ENCODE results near the gene GCK.

The GCK gene

DNA sequence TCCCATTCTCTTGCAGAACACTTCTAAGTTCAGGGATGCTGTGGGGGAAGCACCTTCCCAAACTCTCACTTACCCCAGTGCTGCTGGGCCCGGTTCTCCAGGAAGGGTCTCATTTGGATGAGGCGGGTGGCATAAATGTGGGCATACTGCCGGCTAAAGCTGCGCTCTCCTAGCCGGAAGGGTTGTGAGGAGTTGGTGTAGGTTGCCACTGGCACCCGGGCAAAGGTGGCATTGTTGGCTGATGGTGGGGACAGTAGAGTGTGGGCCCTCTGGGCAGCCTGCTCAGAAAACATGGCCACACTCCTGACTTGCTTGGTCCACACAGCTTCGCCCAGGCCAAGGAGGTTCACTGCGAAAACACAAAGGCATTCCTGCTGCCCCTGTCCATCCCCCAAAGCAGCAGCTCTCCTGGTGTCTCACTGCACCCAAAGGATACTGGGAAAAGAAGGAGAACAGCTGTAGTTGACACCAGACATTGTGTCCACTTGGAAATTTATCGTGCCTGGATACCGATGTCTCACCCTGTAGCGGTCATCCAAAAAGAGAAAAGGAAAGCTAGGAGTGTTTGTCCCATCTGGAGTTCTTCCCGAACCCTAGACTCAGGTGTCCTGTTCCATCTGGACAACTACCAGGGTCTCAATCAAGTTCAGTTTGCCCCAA, 67.3 kb downstream of the GCK start:
- no peak for DNase-seq (ENCODE audit: low spot score)
- TF ChIP-seq, protein P1, sequence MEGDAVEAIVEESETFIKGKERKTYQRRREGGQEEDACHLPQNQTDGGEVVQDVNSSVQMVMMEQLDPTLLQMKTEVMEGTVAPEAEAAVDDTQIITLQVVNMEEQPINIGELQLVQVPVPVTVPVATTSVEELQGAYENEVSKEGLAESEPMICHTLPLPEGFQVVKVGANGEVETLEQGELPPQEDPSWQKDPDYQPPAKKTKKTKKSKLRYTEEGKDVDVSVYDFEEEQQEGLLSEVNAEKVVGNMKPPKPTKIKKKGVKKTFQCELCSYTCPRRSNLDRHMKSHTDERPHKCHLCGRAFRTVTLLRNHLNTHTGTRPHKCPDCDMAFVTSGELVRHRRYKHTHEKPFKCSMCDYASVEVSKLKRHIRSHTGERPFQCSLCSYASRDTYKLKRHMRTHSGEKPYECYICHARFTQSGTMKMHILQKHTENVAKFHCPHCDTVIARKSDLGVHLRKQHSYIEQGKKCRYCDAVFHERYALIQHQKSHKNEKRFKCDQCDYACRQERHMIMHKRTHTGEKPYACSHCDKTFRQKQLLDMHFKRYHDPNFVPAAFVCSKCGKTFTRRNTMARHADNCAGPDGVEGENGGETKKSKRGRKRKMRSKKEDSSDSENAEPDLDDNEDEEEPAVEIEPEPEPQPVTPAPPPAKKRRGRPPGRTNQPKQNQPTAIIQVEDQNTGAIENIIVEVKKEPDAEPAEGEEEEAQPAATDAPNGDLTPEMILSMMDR (IDR thresholded peaks at IDR 0.05; ENCODE audit: borderline replicate concordance, control extremely low read depth, extremely low read depth, insufficient read depth, missing control alignments), result no peak
- in situ Hi-C loops (cut with MboI; ENCODE audit: low sequenced_read_pairs, unreplicated experiment), result no loop called here

DNA sequence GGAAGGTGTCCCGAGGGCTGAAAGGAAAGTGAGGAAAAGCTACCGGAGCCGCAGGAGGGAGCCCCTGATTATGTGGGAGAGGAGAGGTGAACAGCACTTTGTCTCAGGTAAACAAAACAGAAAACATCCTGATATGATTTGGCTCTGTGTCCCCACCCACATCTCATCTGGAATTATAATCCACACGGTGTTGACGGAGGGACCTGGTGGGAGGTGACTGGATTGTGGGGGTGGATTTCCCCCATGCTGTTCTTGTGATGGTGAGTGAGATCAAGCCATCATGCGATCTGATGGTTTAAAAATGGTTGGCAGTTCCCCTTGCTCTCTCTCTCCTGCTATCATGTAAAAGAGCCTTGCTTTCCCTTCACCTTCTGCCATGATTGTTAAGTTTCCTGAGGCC, 68.8 kb downstream of the GCK start:
- DNase-seq (ENCODE audit: low spot score), result no peak
- in situ Hi-C loops (cut with MboI; ENCODE audit: low sequenced_read_pairs, unreplicated experiment), result no loop called here
- TF ChIP-seq, protein P1 (IDR thresholded peaks at IDR 0.05; ENCODE audit: borderline replicate concordance, control extremely low read depth, extremely low read depth, insufficient read depth, missing control alignments), result no peak

DNA sequence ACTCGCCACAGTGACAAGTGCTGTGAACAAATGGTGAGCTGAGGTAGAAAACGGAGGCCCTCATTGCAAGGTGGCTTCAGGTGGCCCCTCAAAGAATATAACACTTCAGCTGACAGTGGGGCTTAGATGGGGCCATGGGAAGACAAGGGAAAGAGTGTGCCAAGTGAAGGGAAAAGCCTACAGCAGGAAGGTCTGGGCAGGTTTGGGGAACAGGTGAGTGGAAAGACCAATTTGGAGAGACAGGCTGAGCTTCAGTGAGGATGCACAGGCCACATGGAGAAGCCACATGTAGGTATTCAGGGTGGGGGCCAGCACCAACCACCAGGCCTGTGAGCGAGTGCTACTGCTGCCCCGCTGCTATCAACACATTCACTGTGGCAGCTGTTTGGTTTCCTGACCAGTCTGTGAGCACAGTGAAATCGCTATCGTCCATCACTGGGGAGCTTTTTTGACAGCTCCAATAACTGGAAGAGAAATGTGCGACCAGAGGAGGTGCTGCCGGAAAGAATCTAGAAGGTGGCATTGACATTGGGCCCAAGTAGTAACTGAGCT, 69.3 kb downstream of the GCK start:
- TF ChIP-seq, protein P1 (IDR thresholded peaks at IDR 0.05; ENCODE audit: borderline replicate concordance, control extremely low read depth, extremely low read depth, insufficient read depth, missing control alignments), result no peak
- in situ Hi-C loops (cut with MboI; ENCODE audit: low sequenced_read_pairs, unreplicated experiment), result no loop called here
- no peak for DNase-seq (ENCODE audit: low spot score)

DNA sequence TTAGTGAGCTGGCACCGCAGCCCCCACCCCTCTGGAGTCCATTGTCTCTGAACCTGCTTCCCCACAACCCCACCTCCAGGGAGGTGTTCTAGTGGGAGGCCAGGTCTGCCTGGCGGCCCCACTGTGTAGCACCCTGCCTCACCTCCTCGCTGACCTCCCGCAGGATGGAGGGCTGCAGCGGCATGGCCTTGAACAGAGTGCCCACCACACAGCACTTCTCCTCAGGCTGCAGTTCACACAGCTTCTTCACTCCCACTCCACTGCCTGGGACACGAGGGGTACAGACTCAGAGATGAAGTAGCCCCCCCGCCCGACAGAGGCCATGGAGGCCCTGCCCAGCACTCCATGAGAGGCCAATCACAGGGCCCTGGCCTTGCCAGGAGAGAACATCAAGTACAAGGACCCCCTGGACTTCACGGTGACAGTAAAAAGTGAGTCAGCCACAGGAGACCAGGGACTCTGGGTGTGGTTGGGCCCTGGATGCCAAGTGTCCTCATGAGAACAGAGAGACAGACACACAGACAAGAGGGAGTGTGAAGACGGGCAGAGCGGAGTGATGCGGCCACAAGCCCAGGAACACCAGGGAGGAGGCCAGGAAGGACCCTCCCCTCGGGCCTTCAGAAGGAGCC, 71.3 kb downstream of the GCK start:
- no peak for DNase-seq (ENCODE audit: low spot score)
- TF ChIP-seq, protein P1 (IDR thresholded peaks at IDR 0.05; ENCODE audit: borderline replicate concordance, control extremely low read depth, extremely low read depth, insufficient read depth, missing control alignments), result no peak
- in situ Hi-C loops (cut with MboI; ENCODE audit: low sequenced_read_pairs, unreplicated experiment), result no loop called here

DNA sequence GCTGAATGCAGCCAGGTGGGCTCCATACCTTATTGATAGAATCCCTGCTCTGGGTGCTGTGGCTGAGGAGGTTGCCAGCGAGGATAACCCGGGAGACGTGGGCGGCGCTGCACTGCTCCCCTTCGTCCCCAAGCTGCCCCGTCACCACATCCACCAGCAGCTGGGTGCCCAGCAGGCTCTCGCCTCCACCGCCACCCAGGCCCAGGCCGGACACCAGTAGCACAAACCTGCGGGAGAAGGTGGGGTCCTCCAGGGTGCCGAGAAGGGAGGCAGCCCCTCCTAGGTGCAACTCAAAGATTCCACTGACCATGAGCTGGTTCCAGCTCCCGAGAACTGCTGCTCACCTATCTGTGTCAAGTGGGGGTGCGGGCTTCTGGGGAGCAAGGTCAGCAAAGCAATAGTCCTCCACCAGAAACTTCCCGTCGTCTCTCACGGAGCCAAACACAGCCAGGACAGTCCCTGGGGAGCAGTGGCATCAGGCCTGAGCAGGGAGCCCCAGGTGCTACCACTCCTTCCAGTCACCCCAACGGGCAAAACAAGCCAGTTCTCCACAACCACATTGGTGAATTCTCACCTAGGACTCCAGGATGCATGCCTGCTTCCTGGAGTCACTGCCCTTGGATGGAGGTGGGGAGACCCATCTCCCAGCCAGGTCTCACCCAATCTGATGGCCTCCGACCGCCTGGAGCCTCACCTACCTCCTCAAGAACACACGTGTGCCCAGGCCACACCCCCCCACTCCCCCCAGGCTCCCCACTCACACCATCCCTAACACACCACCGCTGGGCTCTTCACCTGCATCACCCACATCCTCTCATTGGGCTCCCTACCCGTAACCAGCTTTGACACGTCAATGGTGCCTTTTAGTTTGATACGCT, 72.2 kb downstream of the GCK start:
- in situ Hi-C loops (cut with MboI; ENCODE audit: low sequenced_read_pairs, unreplicated experiment), result no loop called here
- TF ChIP-seq, protein P1 (IDR thresholded peaks at IDR 0.05; ENCODE audit: borderline replicate concordance, control extremely low read depth, extremely low read depth, insufficient read depth, missing control alignments), result no peak
- no peak for DNase-seq (ENCODE audit: low spot score)

DNA sequence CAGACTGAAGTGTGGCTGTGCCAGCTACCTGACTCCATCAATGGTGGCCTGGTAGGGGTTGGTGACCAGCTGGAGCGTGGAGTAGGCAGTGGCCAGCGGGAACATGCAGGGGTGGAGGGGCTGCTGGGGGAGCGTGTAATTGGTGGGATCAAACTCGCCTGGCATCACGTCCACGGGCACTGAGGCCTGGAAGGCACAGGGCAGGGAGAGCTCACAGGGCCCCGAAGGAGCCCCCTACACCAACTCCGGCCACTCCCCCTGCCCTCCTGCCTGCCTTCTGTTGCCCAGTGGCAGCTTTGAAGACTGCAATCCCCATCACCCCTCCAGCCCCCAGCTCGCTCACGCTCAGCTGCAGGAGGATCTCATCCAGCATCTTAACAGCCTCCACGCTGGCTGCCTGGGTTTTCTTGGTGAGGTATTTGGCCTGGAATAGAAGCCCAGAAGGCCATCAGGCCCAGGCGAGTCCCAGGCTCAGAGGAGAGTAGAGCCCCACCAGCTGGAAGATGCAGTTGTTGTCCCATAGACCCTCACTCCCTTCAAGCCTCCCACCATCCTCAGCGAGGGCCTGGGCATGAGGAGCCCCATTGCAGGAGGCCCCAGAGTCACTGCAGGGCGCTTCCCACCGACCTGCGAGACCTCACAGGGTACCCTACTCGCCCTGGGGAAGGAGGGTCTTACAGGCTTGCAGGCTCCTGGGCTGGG, 73.0 kb downstream of the GCK start:
- DNase-seq (ENCODE audit: low spot score), result no peak
- in situ Hi-C loops (cut with MboI; ENCODE audit: low sequenced_read_pairs, unreplicated experiment), result no loop called here
- TF ChIP-seq, protein P1 (IDR thresholded peaks at IDR 0.05; ENCODE audit: borderline replicate concordance, control extremely low read depth, extremely low read depth, insufficient read depth, missing control alignments), result no peak

Measured in GM13976 (cell line).